ENCODE measurements around the gene ASF1B. TPM values are rescaled to one million over a fixed set of nuclear protein-coding genes. Genes with fewer than 3 reads are reported as not detected.

The ASF1B gene
- total RNA-seq, 1 experiment from 2014 or later = 54.6 TPM

GRCh38 chr19:14080887-14081796 lies 55.2 kb downstream of the ASF1B start:
- no peaks in the 10 kb centered on the region for H3K36me3 ChIP-seq (ENCODE audit: insufficient read depth, low read length, poor library complexity, severe bottlenecking)
- ChIA-PET CTCF (no interaction called here), POLR2A (ENCODE audit: low non-redundant PET) (no interaction called here)
- H3K4me1 ChIP-seq (ENCODE audit: insufficient read depth, low read length, poor library complexity, severe bottlenecking) = peaks cover 3% of the 10 kb centered on the region
- H3K4me3 ChIP-seq (ENCODE audit: low read depth, low read length, poor library complexity, severe bottlenecking) = peak overlapping the region; percentile 73
- intact Hi-C loops (cut with micrococcal nuclease; ENCODE audit: unreplicated experiment) = no loop called here
- no peaks in the 10 kb centered on the region for H3K27me3 ChIP-seq (replicated peaks; ENCODE audit: insufficient read depth, low read depth, low read length, poor library complexity)
- H3K9me3 ChIP-seq (ENCODE audit: low read depth, low read length, poor library complexity, severe bottlenecking) = no peaks in the 10 kb centered on the region
- peak overlapping the region; percentile 84 for H3K27ac ChIP-seq (ENCODE audit: low read depth, low read length, poor library complexity, severe bottlenecking)
- TSS peak; percentile 94 for BruUV-seq (replicated peaks)
- DNase-seq (ENCODE audit: low spot score) = peak; percentile 100
- TF ChIP-seq EZH2 (IDR thresholded peaks at IDR 0.05; ENCODE audit: borderline replicate concordance, low read depth, low read length, poor library complexity, severe bottlenecking) = no peak
- TF ChIP-seq CTCF (conservative IDR thresholded peaks at IDR 0.05; ENCODE audit: low read depth, low read length) = no peak

GRCh38 chr19:14078411-14078810 lies 58.0 kb downstream of the ASF1B start:
- no TSS peak for BruUV-seq (replicated peaks)

More at GRCh38 chr19:14078411-14078810, 58.0 kb downstream of the ASF1B start:
- intact Hi-C loops (cut with micrococcal nuclease; ENCODE audit: unreplicated experiment) = no loop called here
- ChIA-PET POLR2A (ENCODE audit: low non-redundant PET) (no interaction called here), CTCF (no interaction called here)
- Histone ChIP-seq H3K4me3 (ENCODE audit: low read depth, low read length, poor library complexity, severe bottlenecking) (no peak overlapping the region), H3K36me3 (ENCODE audit: insufficient read depth, low read length, poor library complexity, severe bottlenecking) (no peaks in the 10 kb centered on the region), H3K27ac (ENCODE audit: low read depth, low read length, poor library complexity, severe bottlenecking) (no peak overlapping the region), H3K9me3 (ENCODE audit: low read depth, low read length, poor library complexity, severe bottlenecking) (no peaks in the 10 kb centered on the region), H3K27me3 (replicated peaks; ENCODE audit: insufficient read depth, low read depth, low read length, poor library complexity) (no peaks in the 10 kb centered on the region), H3K4me1 (ENCODE audit: insufficient read depth, low read length, poor library complexity, severe bottlenecking) (peaks cover 16% of the 10 kb centered on the region)
- DNase-seq (ENCODE audit: low spot score) = no peak
- TF ChIP-seq CTCF (conservative IDR thresholded peaks at IDR 0.05; ENCODE audit: low read depth, low read length) = no peak
- no peak for TF ChIP-seq EZH2 (IDR thresholded peaks at IDR 0.05; ENCODE audit: borderline replicate concordance, low read depth, low read length, poor library complexity, severe bottlenecking)
